MM.1S (cell line): ENCODE results near the gene SEMA6A.

ENCODE experiments used
- EZH2 ChIP-seq: fragments of 300-600 bp; sonication (generic); optimal IDR thresholded peaks from 2 replicates; pipeline ENCODE3; 2017; ENCODE audit warnings: low read depth, mild to moderate bottlenecking, antibody characterized with exemption, low read length, mixed read lengths
- TF ChIP-seq, protein P1 (sequence below): fragments of 300-600 bp; sonication (generic); IDR thresholded peaks from 2 replicates; pipeline ENCODE4 v1.5.1; 2016; ENCODE audit warnings: antibody characterized with exemption, low read length, mixed read lengths

DNA sequence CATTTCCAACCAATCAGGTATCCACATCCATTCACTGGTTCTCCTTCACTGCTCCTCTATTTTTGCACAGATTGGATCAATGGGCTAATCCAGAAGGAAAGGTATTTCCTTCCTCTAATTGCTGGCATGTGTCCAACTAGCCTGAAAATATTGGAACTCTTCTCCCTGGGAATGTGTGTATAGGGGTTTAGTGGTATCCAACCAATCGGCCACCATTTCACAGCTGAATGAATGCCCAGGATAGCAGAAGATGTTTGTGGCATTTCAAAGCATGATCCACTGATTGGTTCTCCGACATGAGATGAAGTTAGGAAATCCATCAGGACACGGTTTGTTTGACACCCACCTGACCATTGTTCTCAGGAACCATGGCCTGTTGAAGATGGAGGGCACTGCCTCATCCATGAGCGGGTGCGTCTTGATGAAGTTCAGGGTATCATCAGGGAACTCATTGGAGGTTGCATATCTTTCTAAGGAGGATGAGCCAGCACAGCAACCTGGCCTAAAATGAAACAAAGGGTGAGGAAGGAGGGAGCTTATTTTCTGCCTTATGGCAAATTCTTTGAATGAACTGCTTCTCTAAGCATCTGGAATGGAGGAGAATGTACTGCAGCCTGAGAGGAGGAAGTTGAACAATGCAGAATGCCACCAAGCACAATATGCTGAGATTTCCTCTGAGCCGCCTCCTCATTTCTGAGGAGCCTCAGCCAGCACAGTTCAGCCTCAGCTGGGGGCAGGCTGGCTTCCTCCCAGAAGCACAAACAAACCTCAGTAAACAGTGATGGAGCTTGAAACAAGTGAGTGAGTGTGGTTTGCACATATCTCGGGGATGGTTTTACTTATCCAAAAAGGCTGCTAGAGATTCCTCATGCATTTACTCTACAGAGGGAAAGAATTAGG is 94.6 kb downstream of the SEMA6A start:
- TF ChIP-seq, protein P1, sequence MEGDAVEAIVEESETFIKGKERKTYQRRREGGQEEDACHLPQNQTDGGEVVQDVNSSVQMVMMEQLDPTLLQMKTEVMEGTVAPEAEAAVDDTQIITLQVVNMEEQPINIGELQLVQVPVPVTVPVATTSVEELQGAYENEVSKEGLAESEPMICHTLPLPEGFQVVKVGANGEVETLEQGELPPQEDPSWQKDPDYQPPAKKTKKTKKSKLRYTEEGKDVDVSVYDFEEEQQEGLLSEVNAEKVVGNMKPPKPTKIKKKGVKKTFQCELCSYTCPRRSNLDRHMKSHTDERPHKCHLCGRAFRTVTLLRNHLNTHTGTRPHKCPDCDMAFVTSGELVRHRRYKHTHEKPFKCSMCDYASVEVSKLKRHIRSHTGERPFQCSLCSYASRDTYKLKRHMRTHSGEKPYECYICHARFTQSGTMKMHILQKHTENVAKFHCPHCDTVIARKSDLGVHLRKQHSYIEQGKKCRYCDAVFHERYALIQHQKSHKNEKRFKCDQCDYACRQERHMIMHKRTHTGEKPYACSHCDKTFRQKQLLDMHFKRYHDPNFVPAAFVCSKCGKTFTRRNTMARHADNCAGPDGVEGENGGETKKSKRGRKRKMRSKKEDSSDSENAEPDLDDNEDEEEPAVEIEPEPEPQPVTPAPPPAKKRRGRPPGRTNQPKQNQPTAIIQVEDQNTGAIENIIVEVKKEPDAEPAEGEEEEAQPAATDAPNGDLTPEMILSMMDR, result no peak
- TF ChIP-seq EZH2, result no peak
